HepG2 (cell line): Measurements from ENCODE around the gene CAMTA1. TPM values are rescaled to one million over a fixed set of nuclear protein-coding genes. Genes with fewer than 3 reads are reported as not detected.

Experiments
- ATAC-seq: fragments of 200-7000 bp; cut with Tn5 transposase; 3 replicates; pipeline ENCODE4 v1.9.1; 2020; ENCODE audit warnings: mild to moderate bottlenecking, moderate library complexity
- BruUV-seq: library from RNA; stranded (reverse); fragments of 400-500 nt; replicated peaks from 2 replicates; lab custom pipeline; 2021; lab: Mats Ljungman, UMichigan
- CTCF ChIA-PET: fragments of 300-600 bp; formaldehyde crosslinking; extraction: SDS; loops from one replicate; lab custom pipeline; 2021; ENCODE audit warnings: low total read pairs, inconsistent platforms, low intra/inter-chr PET ratio; lab: Yijun Ruan, JAX
- POLR2A ChIA-PET: fragments of 350-600 bp; sonication (Branson Sonifier 250); formaldehyde crosslinking; loops from one replicate; lab custom pipeline; 2020; ENCODE audit warnings: antibody characterized with exemption, inconsistent platforms; lab: Yijun Ruan, JAX
- DNase-seq: peaks from one replicate; pipeline ENCODE4 v3.0.0-alpha.2; 2015; ENCODE audit warnings: low spot score
- FAIRE-seq: peaks from 3 replicates; lab custom pipeline; 2011; peaks lifted over from hg19 to GRCh38; lab: Jason Lieb, UNC
- H2AFZ ChIP-seq: one replicate; pipeline ENCODE4 v1.6.1; 2011; ENCODE audit warnings: low read length, inconsistent platforms
- H3K27ac ChIP-seq: fragments of 300-600 bp; 3 replicates; pipeline ENCODE4 v1.8.0; 2011; ENCODE audit warnings: mixed run types, mild to moderate bottlenecking, mixed read lengths, low read length, inconsistent platforms; ENCODE audit not compliant: insufficient read depth; ENCODE audit errors: extremely low read length
- H3K27me3 ChIP-seq, 2 experiments: fragments of 200-600 bp in 1 of 2; 2 replicates in 1 of 2; 3 replicates in 1 of 2; pipeline versions ENCODE4 v1.6.0 to v1.8.0; 2011; ENCODE audit warnings: low read length in 2 of 2, mild to moderate bottlenecking in 2 of 2, moderate library complexity in 2 of 2, inconsistent platforms in 1 of 2; ENCODE audit not compliant: insufficient read depth in 2 of 2, control insufficient read depth in 1 of 2
- H3K36me3 ChIP-seq, 2 experiments: fragments of 200-600 bp in 1 of 2; replicated peaks in 1 of 2; 2 replicates in 1 of 2; 3 replicates in 1 of 2; pipeline versions ENCODE4 v1.5.1 to v1.8.0; 2011; ENCODE audit warnings: low read length in 2 of 2, inconsistent platforms in 1 of 2; ENCODE audit not compliant: insufficient read depth in 2 of 2, control insufficient read depth in 1 of 2
- H3K4me1 ChIP-seq: 2 replicates; pipeline ENCODE4 v1.5.1; 2012; ENCODE audit warnings: low read length, inconsistent platforms; ENCODE audit not compliant: insufficient read depth
- H3K4me2 ChIP-seq: 2 replicates; pipeline ENCODE4 v1.6.0; 2011; ENCODE audit warnings: low read depth, low read length, inconsistent platforms
- H3K4me3 ChIP-seq, 3 experiments: fragments of 200-600 bp in 1 of 3; sonication (generic), shearing (Covaris generic) in 1 of 3; replicated peaks in 1 of 3; 2 replicates each; pipeline ENCODE4 v1.5.1; 2011 to 2016; ENCODE audit warnings: low read length in 3 of 3, inconsistent platforms in 2 of 3, low read depth in 2 of 3, mild to moderate bottlenecking in 2 of 3, control low read depth in 1 of 3, mixed read lengths in 1 of 3; ENCODE audit not compliant: insufficient read depth in 1 of 3
- H3K79me2 ChIP-seq: one replicate; pipeline ENCODE4 v1.6.1; 2011; ENCODE audit warnings: low read length, inconsistent platforms; ENCODE audit not compliant: insufficient read depth
- H3K9ac ChIP-seq: 2 replicates; pipeline ENCODE4 v1.6.0; 2011; ENCODE audit warnings: mild to moderate bottlenecking, low read depth, low read length, inconsistent platforms; ENCODE audit not compliant: insufficient read depth
- H3K9me3 ChIP-seq: 2 replicates; pipeline ENCODE4 v1.5.1; 2012; ENCODE audit warnings: mild to moderate bottlenecking, low read length
- H4K20me1 ChIP-seq: 2 replicates; pipeline ENCODE4 v1.6.0; 2011; ENCODE audit warnings: inconsistent platforms, mild to moderate bottlenecking, low read length, moderate library complexity; ENCODE audit not compliant: insufficient read depth
- AGO1 ChIP-seq: fragments of 200-400 bp; formaldehyde crosslinking; IDR thresholded peaks from 2 replicates; pipeline ENCODE4 v1.6.1; 2017; ENCODE audit warnings: mild to moderate bottlenecking, low read depth, low read length, moderate library complexity; ENCODE audit not compliant: poor library complexity, severe bottlenecking
- KAT7 ChIP-seq: IDR thresholded peaks from 2 replicates; pipeline ENCODE4 v1.6.1; 2018; ENCODE audit warnings: borderline replicate concordance, missing compliant biosample characterization
- KLF6 ChIP-seq: IDR thresholded peaks from 2 replicates; pipeline ENCODE4 v1.8.0; 2016; ENCODE audit warnings: missing biosample characterization, missing genetic modification reagents
- MAZ ChIP-seq, 2 experiments: sonication (generic) in 1 of 2; formaldehyde crosslinking in 1 of 2; IDR thresholded peaks; 2 replicates each; pipeline versions ENCODE4 v1.5.0 to v1.6.1; 2012 to 2020; ENCODE audit warnings: low read depth in 2 of 2, mild to moderate bottlenecking in 2 of 2, borderline replicate concordance in 1 of 2, improper control_type of control experiment in 1 of 2, low read length in 1 of 2, missing genetic modification reagents in 1 of 2, moderate library complexity in 1 of 2
- NFKBIZ ChIP-seq: IDR thresholded peaks from 2 replicates; pipeline ENCODE4 v1.6.1; 2018; ENCODE audit warnings: missing genetic modification reagents, missing compliant biosample characterization
- NR3C1 ChIP-seq: sonication (generic); formaldehyde crosslinking; IDR thresholded peaks from 2 replicates; pipeline ENCODE4 v1.4.0; 2020; ENCODE audit warnings: missing genetic modification reagents
- POLR2AphosphoS2 ChIP-seq: IDR thresholded peaks from 2 replicates; pipeline ENCODE4 v1.6.1; 2011; ENCODE audit warnings: low read depth, low read length, improper control_type of control experiment
- SMYD3 ChIP-seq: sonication (generic); formaldehyde crosslinking; IDR thresholded peaks from 2 replicates; pipeline ENCODE4 v1.8.1; 2023; ENCODE audit warnings: mild to moderate bottlenecking, missing genetic modification reagents
- ZFP37 ChIP-seq: sonication (generic); formaldehyde crosslinking; IDR thresholded peaks from 2 replicates; pipeline ENCODE4 v1.4.0; 2020; ENCODE audit warnings: missing genetic modification reagents, borderline replicate concordance
- ZNF232 ChIP-seq: sonication (generic); formaldehyde crosslinking; IDR thresholded peaks from 2 replicates; pipeline ENCODE4 v1.4.0; 2020; ENCODE audit warnings: missing genetic modification reagents, borderline replicate concordance
- ZNF24 ChIP-seq: fragments of 450-650 bp; IDR thresholded peaks from 2 replicates; pipeline ENCODE4 v1.6.1; 2017; ENCODE audit warnings: antibody characterized with exemption, mild to moderate bottlenecking
- ZNF282 ChIP-seq: fragments of 450-650 bp; IDR thresholded peaks from 2 replicates; pipeline ENCODE4 v1.6.1; 2018; ENCODE audit not compliant: partially characterized antibody
- ZNF343 ChIP-seq: sonication (generic); formaldehyde crosslinking; IDR thresholded peaks from 2 replicates; pipeline ENCODE4 v1.4.0; 2020; ENCODE audit warnings: mild to moderate bottlenecking, missing genetic modification reagents
- ZNF446 ChIP-seq: sonication (generic); formaldehyde crosslinking; IDR thresholded peaks from 2 replicates; pipeline ENCODE4 v1.5.0; 2020; ENCODE audit warnings: mild to moderate bottlenecking, missing genetic modification reagents
- ZNF816 ChIP-seq: sonication (generic); formaldehyde crosslinking; IDR thresholded peaks from 2 replicates; pipeline ENCODE4 v1.8.0; 2022; ENCODE audit warnings: missing genetic modification reagents, mild to moderate bottlenecking, borderline replicate concordance
- WGBS: methylation state at CpG from one replicate; pipeline ENCODE4 v1.1.6; 2017; ENCODE audit warnings: low lambda C conversion rate; 5-methylcytosine and 5-hydroxymethylcytosine counted together
- in situ Hi-C: cut with HindIII; loops from 2 replicates; pipeline ENCODE4 v1.10.0; 2017; ENCODE audit warnings: low pct_unique_long_range_greater_than_20kb; ENCODE audit not compliant: extremely low pct_ligation_motif_present
- intact Hi-C: fragments of 100-400 bp; cut with micrococcal nuclease; formaldehyde crosslinking; loops from one replicate; pipeline ENCODE4 v1.10.0; 2022; ENCODE audit not compliant: unreplicated experiment
- polyA plus RNA-seq, 8 experiments: library from polyadenylated mRNA; depleted of rRNA in 3 of 8; stranded (reverse) in 7 of 8; unstranded in 1 of 8; fragments of >200 nt; fragmentation: Illumina TruSeq in 4 of 8; extraction: Trizol in 4 of 8; gene quantifications; 2 replicates each; pipeline versions ENCODE4 v1.2.1 to v1.2.3, GENCODE V29; 2011 to 2016; ENCODE audit warnings: low read depth in 4 of 8, missing spikeins in 1 of 8, mixed read lengths in 1 of 8; ENCODE audit not compliant: insufficient read depth in 1 of 8
- total RNA-seq, 5 experiments: library from RNA; depleted of rRNA; stranded (reverse); fragments of >200 nt; fragmentation: Illumina TruSeq; extraction: Trizol; gene quantifications; 2 replicates each; pipeline ENCODE4 v1.2.3, GENCODE V29; 2016; ENCODE audit warnings: low read depth in 1 of 5

Gene CAMTA1
- total and polyA plus RNA-seq, 2 of the 13 experiments (the other 11 are each of a cell fraction or from before 2014, with no cell fraction given), result 25.0 to 36.4 TPM

- peaks cover 24% of the 10 kb centered on the region for H3K4me1 ChIP-seq
- H4K20me1 ChIP-seq, result no peaks in the 10 kb centered on the region
- no peaks in the 10 kb centered on the region for H3K79me2 ChIP-seq
- 30% methylated on average over 3 of the region's 3 CpGs for WGBS
- POLR2A ChIA-PET, result no interaction called here
- H2AFZ ChIP-seq, result no peak overlapping the region
- no peak overlapping the region for H3K27ac ChIP-seq
- TF ChIP-seq MAZ (IDR thresholded peaks at IDR 0.05; ENCODE audit: borderline replicate concordance, low read depth, low read length), result no peak
- no peak for TF ChIP-seq MAZ (CRISPR knock-in tag; IDR thresholded peaks at IDR 0.05; ENCODE audit: low read depth)
- TF ChIP-seq ZNF24, result peak; percentile 95
- ATAC-seq (peak; percentile 31), DNase-seq (no peak), FAIRE-seq (no peak)
- intact Hi-C loops (no loop called here), in situ Hi-C loops (no loop called here)
- no TSS peak for BruUV-seq
- no peak overlapping the region for H3K4me3 ChIP-seq
- CTCF ChIA-PET, result no interaction called here
- no peak overlapping the region for H3K9ac ChIP-seq
- peaks cover 5 to 25% of the 10 kb centered on the region in 2 experiments; a peak in 3 of 5 replicates for H3K27me3 ChIP-seq
- no peak overlapping the region for H3K4me2 ChIP-seq
- no peaks in the 10 kb centered on the region for H3K9me3 ChIP-seq
- no peaks in the 10 kb centered on the region for H3K36me3 ChIP-seq
Observed at GRCh38 chr1:7553042-7553690, 767.9 kb downstream of the CAMTA1 start.

- H3K27me3 ChIP-seq, result peaks cover 7 to 32% of the 10 kb centered on the region in 2 experiments; a peak in 3 of 5 replicates
- DNase-seq, result no peak
- TF ChIP-seq AGO1, result no peak
- no peak for TF ChIP-seq ZNF232 (CRISPR knock-in tag)
- no peak for TF ChIP-seq POLR2AphosphoS2
- no peak for TF ChIP-seq KLF6 (CRISPR knock-in tag)
- no peak for TF ChIP-seq NR3C1 (CRISPR knock-in tag)
- no peak for TF ChIP-seq ZNF282
- no peak for TF ChIP-seq ZNF816
- no peak for TF ChIP-seq ZNF343 (CRISPR knock-in tag)
- TF ChIP-seq ZNF446, result no peak
- no peak for TF ChIP-seq NFKBIZ (CRISPR knock-in tag)
- no peak for TF ChIP-seq ZFP37 (CRISPR knock-in tag)
- no peak for TF ChIP-seq KAT7 (CRISPR knock-in tag)
- no peak for TF ChIP-seq SMYD3 (CRISPR knock-in tag)
Observed at GRCh38 chr1:7554385-7555235, 769.4 kb downstream of the CAMTA1 start.

More at GRCh38 chr1:7554385-7555235, 769.4 kb downstream of the CAMTA1 start:
- no peak overlapping the region for H3K9ac ChIP-seq
- no peak for FAIRE-seq
- H3K27ac ChIP-seq, result no peak overlapping the region
- no peaks in the 10 kb centered on the region for H3K9me3 ChIP-seq
- no peaks in the 10 kb centered on the region for H3K36me3 ChIP-seq
- H2AFZ ChIP-seq, result no peak overlapping the region
- no peaks in the 10 kb centered on the region for H3K79me2 ChIP-seq
- CTCF ChIA-PET, result no interaction called here
- intact Hi-C loops, result no loop called here
- no peak overlapping the region for H3K4me2 ChIP-seq
- no peak for ATAC-seq
- POLR2A ChIA-PET, result no interaction called here
- peaks cover 24% of the 10 kb centered on the region for H3K4me1 ChIP-seq
- H3K4me3 ChIP-seq, result no peak overlapping the region
- no peaks in the 10 kb centered on the region for H4K20me1 ChIP-seq
- BruUV-seq, result no TSS peak
- in situ Hi-C loops, result no loop called here
- 11% methylated on average over 8 of the region's 8 CpGs for WGBS
